Stimulated activated CD8-positive, alpha-beta memory T cell treated with anti-CD3 and anti-CD28 coated beads, Interleukin-7, amount 100 ng/mL, for 48 hours (primary cell): Measurements from ENCODE around the gene SKIDA1.
"Not testable (repeated sequence)": the region's sequence is repeated elsewhere in the genome, so short reads cannot be mapped to it uniquely, and the experiment has no call there.

Experiments
- DNase-seq, 2 donors: peaks; one replicate each; pipeline ENCODE4 v3.0.0-alpha.2; 2020; ENCODE audit warnings: low read depth in 1 of 2; ENCODE audit errors: extremely low read depth in 1 of 2

Gene SKIDA1

GRCh38 chr10:21525367-21526187 is at the start of gene SKIDA1:
Gene SKIDA1, minus strand, starts transcription at chr10:21525682. Its CDS starts 7,860 bp downstream, at chr10:21517822.
- no peak for DNase-seq

GRCh38 chr10:21574514-21574913 is 49.0 kb upstream of the SKIDA1 start:
- not testable (repeated sequence) for DNase-seq

GRCh38 chr10:21572578-21572977 is 47.1 kb upstream of the SKIDA1 start:
- no peak for DNase-seq

DNA sequence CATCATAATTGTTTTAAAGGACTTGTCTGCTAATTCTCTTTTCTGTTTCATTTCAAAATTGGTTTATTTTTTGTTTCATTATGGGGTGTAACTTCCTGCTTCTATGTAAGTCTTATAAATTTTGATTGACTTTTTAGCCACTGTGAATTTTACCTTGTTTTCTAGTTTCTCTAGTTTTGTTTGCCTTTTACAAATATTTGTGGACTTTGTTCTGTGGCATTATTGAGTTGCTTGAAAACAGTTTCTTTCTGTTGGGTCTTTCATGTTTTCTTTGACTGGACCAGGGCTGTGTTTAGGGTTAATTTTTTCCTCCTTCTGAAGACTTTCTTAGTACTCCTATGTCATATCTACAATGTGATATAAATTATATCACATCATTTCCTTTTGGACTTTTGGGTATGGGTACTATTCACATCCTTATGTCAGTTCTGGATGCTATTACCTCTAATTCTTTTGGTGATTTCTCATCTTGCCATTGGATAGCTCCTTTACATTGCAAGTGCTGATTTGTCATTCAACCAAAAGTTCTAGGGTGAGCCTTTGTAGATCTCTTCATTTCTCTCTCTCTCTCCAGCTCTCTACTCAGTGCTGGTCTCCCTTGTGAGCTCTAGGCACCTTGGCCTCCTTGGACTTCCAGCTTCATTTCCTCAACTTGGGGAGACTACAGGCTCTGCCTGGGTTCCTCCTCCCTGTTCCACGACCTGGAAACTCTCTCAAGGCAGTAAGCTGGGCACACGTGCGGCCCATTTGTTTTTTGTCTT is 45.5 kb upstream of the SKIDA1 start:
- DNase-seq: no peak

GRCh38 chr10:21558984-21559383 is 33.5 kb upstream of the SKIDA1 start:
- not testable (repeated sequence) for DNase-seq

DNA sequence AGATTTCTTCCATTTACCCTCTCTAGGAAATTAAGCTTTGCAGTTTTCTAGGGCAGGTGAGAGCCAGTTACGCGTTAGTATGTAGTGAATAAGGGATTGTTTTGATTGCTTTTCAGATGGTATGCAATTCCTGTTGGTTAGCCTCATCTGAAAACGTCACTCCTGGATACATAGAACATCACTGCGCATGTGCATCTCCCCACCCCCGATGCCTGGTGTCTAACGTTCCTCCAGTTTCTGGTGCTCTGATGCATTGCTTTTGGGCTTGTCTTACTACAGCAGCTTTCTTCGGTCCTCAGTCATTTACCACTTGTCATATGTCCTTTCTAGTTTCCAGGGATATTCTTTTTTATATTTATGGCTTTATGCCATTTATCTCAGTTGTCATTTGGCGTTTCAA is 31.0 kb upstream of the SKIDA1 start:
- DNase-seq: no peak

DNA sequence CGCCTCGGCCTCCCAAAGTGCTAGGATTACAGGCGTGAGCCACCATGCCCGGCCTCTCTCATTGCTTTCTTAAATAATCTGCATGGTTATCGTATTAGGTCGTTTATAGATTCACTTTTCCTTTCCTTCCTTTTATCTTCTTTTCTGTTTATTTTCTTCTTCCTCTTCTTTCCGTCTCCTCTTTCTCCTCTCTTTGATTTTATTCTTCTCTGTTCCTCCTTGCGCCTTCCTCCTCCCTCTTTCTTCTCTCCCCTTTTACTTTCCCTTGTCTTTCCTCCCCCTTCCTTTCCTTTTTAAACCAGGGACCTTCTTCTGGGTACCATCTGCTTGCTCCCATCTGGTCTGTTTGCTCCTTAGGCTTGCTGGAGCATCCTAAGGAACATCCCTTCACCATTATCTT is 27.2 kb upstream of the SKIDA1 start:
- no peak for DNase-seq

GRCh38 chr10:21547246-21547645 is 21.8 kb upstream of the SKIDA1 start:
- DNase-seq: no peak

GRCh38 chr10:21540701-21541100 is 15.2 kb upstream of the SKIDA1 start:
- not testable (repeated sequence) for DNase-seq

DNA sequence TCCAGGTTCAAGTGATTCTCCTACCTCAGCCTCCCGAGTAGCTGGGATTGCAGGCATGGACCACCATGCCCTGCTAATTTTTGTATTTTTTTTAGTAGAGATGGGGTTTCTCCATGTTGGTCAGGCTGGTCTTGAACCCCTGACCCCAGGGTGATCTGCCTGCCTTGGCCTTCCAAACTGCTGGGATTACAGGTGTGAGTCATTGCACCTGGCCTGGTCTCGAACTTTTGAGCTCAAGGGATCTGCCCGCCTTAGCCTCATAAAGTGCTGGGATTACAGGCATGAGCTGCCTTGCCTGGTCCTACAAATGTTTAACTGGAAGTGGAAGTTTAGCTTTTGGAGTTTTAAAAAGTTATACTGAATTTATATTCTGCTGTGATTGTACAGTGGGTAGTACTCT is 11.4 kb upstream of the SKIDA1 start:
- DNase-seq: no peak

DNA sequence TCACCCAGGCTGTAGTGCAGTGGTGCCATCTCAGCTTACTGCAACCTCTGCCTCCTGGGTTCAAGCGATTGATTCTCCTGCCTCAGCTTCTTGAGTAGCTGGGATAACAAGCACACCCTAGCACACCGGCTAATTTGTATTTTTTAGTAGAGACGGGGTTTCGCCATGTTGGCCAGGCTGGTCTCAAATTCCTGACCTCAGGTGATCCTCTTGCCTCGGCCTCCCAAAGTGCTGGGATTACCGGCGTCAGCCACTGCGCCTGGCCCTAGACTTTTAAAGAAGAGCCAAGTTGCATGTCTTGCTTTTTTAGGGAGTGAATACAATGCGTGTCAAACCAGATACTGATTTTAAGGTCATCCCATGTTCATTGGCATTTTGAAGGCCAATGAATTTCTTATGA is 10.5 kb upstream of the SKIDA1 start:
- not testable (repeated sequence) for DNase-seq

GRCh38 chr10:21535494-21535965 is 10.0 kb upstream of the SKIDA1 start:
- no peak for DNase-seq

- no peak for DNase-seq
Measured at GRCh38 chr10:21534604-21535493, 9.4 kb upstream of the SKIDA1 start.

- DNase-seq: no peak
Measured at GRCh38 chr10:21534280-21534586, 8.8 kb upstream of the SKIDA1 start.

DNA sequence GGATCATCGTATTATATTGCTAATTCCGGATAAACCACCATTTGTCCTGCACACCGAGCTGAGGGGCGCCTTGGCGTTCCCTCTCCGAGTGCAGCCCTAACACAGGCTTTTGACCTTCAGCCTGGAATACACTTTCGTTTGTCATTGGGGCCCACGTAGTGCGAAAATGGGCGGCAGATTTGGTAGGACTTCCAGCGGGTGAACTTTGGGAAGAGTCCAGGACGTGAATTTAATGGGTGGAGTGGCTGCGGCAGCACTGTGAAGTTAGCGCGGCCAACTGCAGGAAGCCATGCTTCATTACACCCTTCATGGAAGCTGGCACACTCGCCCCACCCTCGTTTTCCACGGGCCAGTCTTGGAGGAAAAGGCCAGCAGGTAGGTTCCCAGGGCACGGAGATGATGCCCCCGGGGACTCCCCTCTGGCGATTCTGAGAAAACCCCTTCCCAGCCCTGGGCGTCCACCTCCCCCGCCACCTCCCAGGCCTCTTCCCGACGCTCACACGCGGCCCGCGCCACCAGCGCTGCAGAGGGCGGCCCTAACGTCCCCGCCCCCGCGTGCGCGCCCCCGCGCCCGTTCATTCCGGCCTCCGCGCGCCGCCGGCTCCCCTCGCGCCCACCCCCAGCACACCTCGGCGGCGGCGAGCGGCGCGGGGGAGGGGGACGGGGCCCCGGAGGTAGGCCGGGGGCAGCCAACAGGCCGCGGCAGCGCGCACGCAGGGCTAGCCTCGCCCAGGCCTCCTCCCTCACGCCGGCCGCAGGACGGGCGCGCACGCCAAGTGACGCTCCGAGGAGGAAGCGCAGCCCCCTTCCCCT is 8.2 kb upstream of the SKIDA1 start, which contains the start of gene MLLT10:
TSS of gene MLLT10 (plus strand) at position 766 of the 813 bp plus-strand sequence. CDS start 413 bp downstream, outside the sequence.
- peak; percentile 85 to 88 for DNase-seq

- DNase-seq: no peak
Measured at GRCh38 chr10:21532694-21533466, 7.4 kb upstream of the SKIDA1 start.

GRCh38 chr10:21531164-21531563 is 5.7 kb upstream of the SKIDA1 start:
- DNase-seq: no peak

DNA sequence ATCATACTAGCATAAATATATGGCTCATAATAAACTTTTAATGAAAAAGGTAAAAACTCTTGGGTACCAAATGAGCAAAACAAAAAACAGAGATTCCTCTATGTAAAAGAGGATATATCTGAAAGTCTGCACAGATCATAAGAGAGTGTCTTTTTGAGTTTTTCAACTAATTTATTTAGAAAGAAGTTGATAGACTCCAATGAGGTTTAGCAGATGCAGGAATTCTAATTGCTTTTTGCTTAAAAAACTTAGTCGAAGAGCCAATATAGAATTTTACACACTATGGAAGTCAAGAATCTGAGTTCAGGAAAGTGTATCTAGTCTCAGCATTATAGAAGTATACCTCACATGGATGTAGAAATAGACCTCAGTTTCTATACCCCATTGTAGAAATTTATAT is 5.2 kb upstream of the SKIDA1 start:
- no peak for DNase-seq

DNA sequence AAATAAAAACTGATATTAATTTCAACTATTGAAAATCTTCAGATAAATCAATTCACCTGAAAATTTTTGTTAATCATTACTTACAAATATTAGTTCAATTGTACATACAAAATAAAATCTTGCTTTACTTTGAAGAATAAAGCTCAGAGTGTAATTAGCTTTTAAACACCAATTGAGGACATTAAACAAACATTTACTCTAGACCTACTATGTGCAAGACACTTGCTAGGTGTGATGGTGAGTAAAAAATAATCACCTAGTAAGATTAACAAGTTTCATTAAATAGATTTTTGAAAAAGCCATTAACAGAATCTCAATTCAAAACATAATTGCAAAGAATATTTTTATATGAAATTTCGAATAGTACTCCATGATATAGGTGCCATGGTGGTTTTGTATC is 4.7 kb upstream of the SKIDA1 start:
- no peak for DNase-seq
